Erythroblast (primary cell): ENCODE data around the gene PCDHA1.

Experiments used
- GATA1 ChIP-seq: IDR thresholded peaks from 2 replicates; pipeline ENCODE4 v1.6.1; 2011; ENCODE audit warnings: low read depth, mild to moderate bottlenecking, control low read depth, low read length, moderate library complexity
- POLR2A ChIP-seq: IDR thresholded peaks from 2 replicates; pipeline ENCODE4 v1.6.1; 2011; ENCODE audit warnings: mild to moderate bottlenecking, low read length

- no peak for TF ChIP-seq POLR2A
- TF ChIP-seq GATA1: no peak
Measured at GRCh38 chr5:140764177-140764973, 21.6 kb upstream of the PCDHA1 start.
